Muscle layer of duodenum (tissue), 2 donors: ENCODE measurements around the gene ANP32B.

Experiments used
- H3K27ac ChIP-seq: one replicate; pipeline ENCODE4 v1.7.0; 2013; ENCODE audit warnings: mild to moderate bottlenecking, low read length
- H3K27me3 ChIP-seq: one replicate; pipeline ENCODE4 v1.7.0; 2013; ENCODE audit warnings: low read depth, mild to moderate bottlenecking, control low read depth, low read length
- H3K36me3 ChIP-seq, 2 donors: one replicate each; pipeline ENCODE4 v1.7.0; 2013; ENCODE audit warnings: low read length in 2 of 2, control low read depth in 1 of 2, mild to moderate bottlenecking in 1 of 2; ENCODE audit not compliant: insufficient read depth in 2 of 2, control insufficient read depth in 1 of 2
- H3K4me1 ChIP-seq, 2 donors: one replicate each; pipeline ENCODE4 v1.7.0; 2013; ENCODE audit warnings: low read length in 2 of 2, mild to moderate bottlenecking in 2 of 2, control low read depth in 1 of 2, moderate library complexity in 1 of 2; ENCODE audit not compliant: insufficient read depth in 2 of 2, control insufficient read depth in 1 of 2
- H3K4me3 ChIP-seq, 2 donors: one replicate each; pipeline ENCODE4 v1.7.0; 2013; ENCODE audit warnings: low read length in 2 of 2, low read depth in 1 of 2, mild to moderate bottlenecking in 1 of 2
- H3K9me3 ChIP-seq, 2 donors: one replicate each; pipeline ENCODE4 v1.7.0; 2013; ENCODE audit warnings: low read length in 2 of 2, control low read depth in 1 of 2, mild to moderate bottlenecking in 1 of 2; ENCODE audit not compliant: control insufficient read depth in 1 of 2
- donor health status: healthy.

ANP32B gene

DNA sequence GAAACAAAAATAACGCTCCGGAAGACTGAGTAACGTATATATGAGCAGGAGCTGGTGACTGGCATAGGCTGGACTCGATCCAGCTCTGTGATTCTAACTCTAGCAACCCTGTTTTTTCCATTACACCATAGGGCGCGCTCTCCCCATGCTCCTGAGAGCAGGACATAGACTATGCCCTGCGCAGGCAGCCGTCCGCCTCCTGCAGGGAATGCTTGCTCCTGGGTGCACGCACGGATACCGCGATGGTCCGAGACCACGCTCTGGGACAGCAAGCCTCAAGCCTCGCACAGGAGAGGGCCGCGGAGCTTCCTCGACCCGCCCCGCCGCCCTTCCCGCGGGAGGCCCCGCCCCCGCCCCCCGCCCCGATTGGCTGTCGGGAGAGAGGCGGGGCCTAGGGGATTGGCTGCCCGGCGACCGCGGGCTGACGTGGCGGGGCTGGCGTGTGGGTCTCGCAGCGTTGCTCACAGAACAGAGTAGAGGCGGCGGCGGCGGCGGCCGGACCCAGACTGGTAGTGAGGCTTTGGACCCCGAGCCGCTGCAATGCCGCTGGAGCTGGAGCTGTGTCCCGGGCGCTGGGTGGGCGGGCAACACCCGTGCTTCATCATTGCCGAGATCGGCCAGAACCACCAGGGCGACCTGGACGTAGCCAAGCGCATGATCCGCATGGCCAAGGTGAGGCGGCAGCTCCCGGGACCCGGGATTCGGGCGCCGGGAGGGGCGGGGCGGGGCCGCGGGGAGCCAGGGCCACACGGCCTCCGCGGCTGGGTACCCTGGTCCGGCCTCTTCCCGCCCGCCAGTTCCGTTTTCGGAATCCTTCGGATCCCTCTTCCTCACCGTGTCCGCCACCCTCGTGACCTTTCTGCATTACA is 73.4 kb downstream of the ANP32B start, which contains the start of gene NANS:
NANS (plus strand) TSS at position 464 of the 869 bp plus-strand sequence; CDS start at position 541, 77 bp downstream.
- H3K4me1 ChIP-seq, result peaks cover 0 to 14% of the 10 kb centered on the region in 2 donors
- H3K9me3 ChIP-seq, result no peaks in the 10 kb centered on the region
- peaks cover 5% of the 10 kb centered on the region in 2 donors for H3K36me3 ChIP-seq
- H3K4me3 ChIP-seq, result peak within 1 kb of the TSS; percentile 57 to 92
- no peaks in the 10 kb centered on the region for H3K27me3 ChIP-seq
- peak within 1 kb of the TSS; percentile 96 for H3K27ac ChIP-seq

GRCh38 chr9:98057138-98057799 is 74.1 kb downstream of the ANP32B start:
- no peaks in the 10 kb centered on the region for H3K27me3 ChIP-seq
- peak overlapping the region; percentile 57 to 92 for H3K4me3 ChIP-seq
- H3K4me1 ChIP-seq, result peaks cover 0 to 14% of the 10 kb centered on the region in 2 donors
- no peaks in the 10 kb centered on the region for H3K9me3 ChIP-seq
- peak overlapping the region; percentile 96 for H3K27ac ChIP-seq
- peaks cover 5% of the 10 kb centered on the region in 2 donors for H3K36me3 ChIP-seq

DNA sequence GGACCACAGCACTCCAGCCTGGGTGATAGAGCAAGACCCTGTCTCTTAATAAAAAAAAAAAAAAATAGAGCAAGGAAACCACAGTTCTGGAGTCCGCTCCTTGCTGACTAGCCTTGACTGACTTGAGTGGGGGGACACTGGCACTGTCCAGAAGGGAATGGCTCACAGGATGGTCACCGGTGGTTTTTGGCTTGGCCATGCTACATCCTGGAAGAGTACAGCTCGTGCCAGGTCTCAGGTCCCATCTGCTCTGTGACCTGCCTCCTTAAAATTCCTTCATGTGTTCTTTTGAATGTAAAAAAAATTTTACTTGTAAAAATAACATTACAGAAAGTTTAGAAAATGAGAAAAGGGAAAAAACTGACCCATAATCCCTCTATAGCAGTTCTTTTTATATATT is 79.0 kb downstream of the ANP32B start:
- peaks cover 18 to 25% of the 10 kb centered on the region in 2 donors for H3K36me3 ChIP-seq
- no peaks in the 10 kb centered on the region for H3K27me3 ChIP-seq
- H3K27ac ChIP-seq, result no peak overlapping the region
- H3K4me1 ChIP-seq, result peaks cover 0 to 14% of the 10 kb centered on the region in 2 donors
- H3K4me3 ChIP-seq, result no peak overlapping the region
- H3K9me3 ChIP-seq, result no peaks in the 10 kb centered on the region

DNA sequence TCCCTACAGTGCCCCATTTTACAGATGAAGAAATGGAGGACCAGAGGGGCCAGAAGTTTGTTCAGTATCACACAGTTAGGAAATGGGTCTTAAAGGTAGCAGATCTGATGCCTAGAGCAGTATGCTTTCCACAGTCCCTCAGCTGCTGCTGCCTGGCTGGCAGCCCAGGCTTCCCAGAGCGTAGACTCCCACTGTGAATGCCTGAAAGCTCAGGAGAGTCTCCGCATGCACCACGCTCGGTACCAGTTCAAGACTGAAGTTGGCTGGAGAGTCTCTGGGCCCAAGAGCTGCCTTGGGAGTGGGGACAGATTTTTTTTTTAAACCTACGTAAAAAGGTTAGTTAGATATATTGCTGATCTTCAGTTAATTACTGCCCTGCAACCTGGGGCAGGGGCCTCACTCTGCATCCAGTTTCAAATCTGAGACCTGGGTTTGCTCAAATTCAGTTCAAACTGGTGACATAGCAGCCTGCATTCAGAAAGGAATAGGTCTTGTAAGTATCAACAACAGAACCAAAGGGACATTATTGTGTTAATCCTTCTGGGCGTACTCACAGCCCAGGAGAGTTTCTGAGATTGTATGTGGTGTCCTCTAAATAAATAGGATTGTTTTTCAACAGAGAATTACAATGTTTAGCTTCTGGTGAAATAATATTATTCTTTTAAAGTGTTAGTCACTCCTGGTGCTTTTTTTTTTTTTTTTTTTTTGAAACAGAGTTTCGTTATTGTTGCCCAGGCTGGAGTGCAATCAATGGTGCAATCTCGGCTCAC is 81.7 kb downstream of the ANP32B start:
- H3K9me3 ChIP-seq, result no peaks in the 10 kb centered on the region
- H3K36me3 ChIP-seq, result peaks cover 18 to 25% of the 10 kb centered on the region in 2 donors
- no peak overlapping the region for H3K4me3 ChIP-seq
- no peaks in the 10 kb centered on the region for H3K27me3 ChIP-seq
- no peaks in the 10 kb centered on the region for H3K4me1 ChIP-seq
- no peak overlapping the region for H3K27ac ChIP-seq
